ENCODE measurements around the gene PANK1.

- TF ChIP-seq ZFP3 (tag by site-specific recombination; IDR thresholded peaks at IDR 0.05; ENCODE audit: low read depth), result no peak
- TF ChIP-seq KLF16 (tag by site-specific recombination; IDR thresholded peaks at IDR 0.05), result no peak
- TF ChIP-seq REST (tag by site-specific recombination; IDR thresholded peaks at IDR 0.05), result no peak
Observed at GRCh38 chr10:89684604-89685003, 39.6 kb upstream of the PANK1 start.

Data from HEK293 (cell line).